Keratinocyte (primary cell): ENCODE data around the gene NUDT1.

Experiments used
- EZH2 ChIP-seq: IDR thresholded peaks from one replicate; pipeline ENCODE4 v1.6.1; 2012; ENCODE audit warnings: inconsistent platforms, mild to moderate bottlenecking, low read length, moderate library complexity
- TF ChIP-seq, protein P1 (sequence below), 3 experiments: IDR thresholded peaks in 1 of 3; conservative IDR thresholded peaks in 1 of 3; optimal IDR thresholded peaks in 1 of 3; 2 replicates in 2 of 3; 3 replicates in 1 of 3; pipeline versions ENCODE3 to v1.5.1; 2011; ENCODE audit warnings: low read length in 3 of 3, mild to moderate bottlenecking in 3 of 3, moderate library complexity in 2 of 3, control low read depth in 1 of 3, inconsistent platforms in 1 of 3; ENCODE audit not compliant: insufficient read depth in 2 of 3; ENCODE audit errors: extremely low read depth in 1 of 3

DNA sequence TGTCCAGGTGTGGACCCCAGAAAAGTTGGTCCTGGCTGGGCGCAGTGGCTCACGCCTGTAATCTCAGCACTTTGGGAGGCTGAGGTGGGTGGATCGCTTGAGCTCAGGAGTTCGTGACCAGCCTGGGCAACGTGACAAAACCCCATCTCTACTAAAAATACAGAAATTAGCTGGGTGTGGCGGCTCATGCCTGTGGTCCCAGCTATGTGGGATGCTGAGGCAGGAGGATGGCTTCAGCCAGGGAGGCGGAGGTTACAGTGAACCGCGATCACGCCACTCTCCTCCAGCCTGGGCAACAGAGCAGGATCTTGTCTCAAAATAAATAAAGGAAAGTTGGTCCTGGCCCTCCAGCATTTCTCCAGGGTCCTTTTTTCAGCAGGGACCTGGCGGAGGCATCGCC, 1.4 kb downstream of the NUDT1 start:
- TF ChIP-seq, protein P1, sequence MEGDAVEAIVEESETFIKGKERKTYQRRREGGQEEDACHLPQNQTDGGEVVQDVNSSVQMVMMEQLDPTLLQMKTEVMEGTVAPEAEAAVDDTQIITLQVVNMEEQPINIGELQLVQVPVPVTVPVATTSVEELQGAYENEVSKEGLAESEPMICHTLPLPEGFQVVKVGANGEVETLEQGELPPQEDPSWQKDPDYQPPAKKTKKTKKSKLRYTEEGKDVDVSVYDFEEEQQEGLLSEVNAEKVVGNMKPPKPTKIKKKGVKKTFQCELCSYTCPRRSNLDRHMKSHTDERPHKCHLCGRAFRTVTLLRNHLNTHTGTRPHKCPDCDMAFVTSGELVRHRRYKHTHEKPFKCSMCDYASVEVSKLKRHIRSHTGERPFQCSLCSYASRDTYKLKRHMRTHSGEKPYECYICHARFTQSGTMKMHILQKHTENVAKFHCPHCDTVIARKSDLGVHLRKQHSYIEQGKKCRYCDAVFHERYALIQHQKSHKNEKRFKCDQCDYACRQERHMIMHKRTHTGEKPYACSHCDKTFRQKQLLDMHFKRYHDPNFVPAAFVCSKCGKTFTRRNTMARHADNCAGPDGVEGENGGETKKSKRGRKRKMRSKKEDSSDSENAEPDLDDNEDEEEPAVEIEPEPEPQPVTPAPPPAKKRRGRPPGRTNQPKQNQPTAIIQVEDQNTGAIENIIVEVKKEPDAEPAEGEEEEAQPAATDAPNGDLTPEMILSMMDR (optimal IDR thresholded peaks at IDR 0.05 in 1 of 3, IDR thresholded peaks at IDR 0.05 in 1 of 3, conservative IDR thresholded peaks at IDR 0.05 in 1 of 3; ENCODE audit: extremely low read depth in 1 of 3, insufficient read depth in 2 of 3, low read length in 3 of 3), result no peak
- no peak for TF ChIP-seq EZH2
